Fibroblast of lung (primary cell): ENCODE data around the gene RIC8B. TPM values are rescaled to one million over a fixed set of nuclear protein-coding genes. Genes with fewer than 3 reads are reported as not detected.

Source experiments
- DNase-seq, 2 donors: peaks; one replicate each; pipeline versions ENCODE4 v3.0.0 to v3.0.0-alpha.2; 2010; ENCODE audit warnings: low read depth in 2 of 2
- H2AFZ ChIP-seq: 2 replicates; pipeline ENCODE4 v1.5.1; 2012; ENCODE audit warnings: low read length, control low read depth, inconsistent platforms
- H3K27ac ChIP-seq: 2 replicates; pipeline ENCODE4 v1.5.1; 2011; ENCODE audit warnings: low read length, control low read depth; ENCODE audit not compliant: insufficient read depth
- H3K27me3 ChIP-seq: 2 replicates; pipeline ENCODE4 v1.5.1; 2011; ENCODE audit warnings: mild to moderate bottlenecking, low read length; ENCODE audit not compliant: control insufficient read depth, insufficient read depth
- H3K36me3 ChIP-seq: 2 replicates; pipeline ENCODE4 v1.5.1; 2011; ENCODE audit warnings: low read length; ENCODE audit not compliant: control insufficient read depth, insufficient read depth
- H3K4me1 ChIP-seq: 2 replicates; pipeline ENCODE4 v1.5.1; 2011; ENCODE audit warnings: low read length; ENCODE audit not compliant: control insufficient read depth, insufficient read depth; ENCODE audit errors: extremely low read depth
- H3K4me2 ChIP-seq: 2 replicates; pipeline ENCODE4 v1.5.1; 2011; ENCODE audit warnings: low read length, control low read depth; ENCODE audit not compliant: insufficient read depth; ENCODE audit errors: extremely low read depth
- H3K4me3 ChIP-seq, 4 experiments: fragments of 200-600 bp in 1 of 4; sonication (generic) in 1 of 4; replicated peaks in 1 of 4; 2 replicates each; pipeline ENCODE4 v1.5.1; 2011 to 2016; ENCODE audit warnings: low read length in 4 of 4, low read depth in 3 of 4, mild to moderate bottlenecking in 3 of 4, control low read depth in 2 of 4, inconsistent platforms in 1 of 4, mixed read lengths in 1 of 4; ENCODE audit not compliant: insufficient read depth in 1 of 4; ENCODE audit errors: control extremely low read depth in 1 of 4
- H3K79me2 ChIP-seq: 2 replicates; pipeline ENCODE4 v1.5.1; 2012; ENCODE audit warnings: mild to moderate bottlenecking, low read length, inconsistent platforms; ENCODE audit not compliant: control insufficient read depth, insufficient read depth
- H3K9ac ChIP-seq: 2 replicates; pipeline ENCODE4 v1.5.1; 2011; ENCODE audit warnings: mild to moderate bottlenecking, low read length, control low read depth; ENCODE audit not compliant: insufficient read depth
- H3K9me3 ChIP-seq: 2 replicates; pipeline ENCODE4 v1.5.1; 2012; ENCODE audit warnings: low read depth, low read length; ENCODE audit not compliant: control insufficient read depth, insufficient read depth
- H4K20me1 ChIP-seq: 2 replicates; pipeline ENCODE4 v1.5.1; 2011; ENCODE audit warnings: low read length; ENCODE audit not compliant: control insufficient read depth, insufficient read depth; ENCODE audit errors: extremely low read depth
- CTCF ChIP-seq, 2 donors: IDR thresholded peaks in 1 of 2; conservative IDR thresholded peaks in 1 of 2; 1 replicate in 1 of 2; 2 replicates in 1 of 2; pipeline ENCODE4 v1.5.1; 2011 to 2012; ENCODE audit warnings: low read length in 2 of 2, control low read depth in 1 of 2, inconsistent platforms in 1 of 2, low read depth in 1 of 2, mild to moderate bottlenecking in 1 of 2
- EZH2 ChIP-seq: IDR thresholded peaks from 2 replicates; pipeline ENCODE4 v1.5.1; 2012; ENCODE audit warnings: low read length, control low read depth, mild to moderate bottlenecking; ENCODE audit errors: missing control alignments
- polyA plus RNA-seq, 2 donors: library from polyadenylated mRNA; depleted of rRNA in 1 of 2; stranded (reverse) in 1 of 2; unstranded in 1 of 2; fragments of >200 nt; gene quantifications; 2 replicates each; pipeline ENCODE4 v1.2.1, GENCODE V29; 2011 to 2012; ENCODE audit warnings: missing spikeins in 1 of 2
- total RNA-seq: library from RNA; depleted of rRNA; stranded (reverse); fragments of >200 nt; gene quantifications from 2 replicates; pipeline ENCODE4 v1.2.1, GENCODE V29; 2014

RIC8B gene
- total and polyA plus RNA-seq, 2 donors (not counting 1 experiment from before 2014, with no cell fraction given): 9.2 to 11.6 TPM

GRCh38 chr12:106870116-106870515 is 95.6 kb downstream of the RIC8B start:
- no peaks in the 10 kb centered on the region for H3K36me3 ChIP-seq
- no peak overlapping the region for H3K9ac ChIP-seq
- peaks cover 2% of the 10 kb centered on the region for H3K4me1 ChIP-seq
- H3K79me2 ChIP-seq: no peaks in the 10 kb centered on the region
- no peaks in the 10 kb centered on the region for H3K27me3 ChIP-seq
- H4K20me1 ChIP-seq: no peaks in the 10 kb centered on the region
- H3K4me2 ChIP-seq: no peak overlapping the region
- TF ChIP-seq EZH2 (no peak), CTCF (conservative IDR thresholded peaks at IDR 0.05 in 1 of 2, IDR thresholded peaks at IDR 0.05 in 1 of 2; ENCODE audit: low read depth in 1 of 2, low read length in 2 of 2) (no peak)
- DNase-seq: no peak
- H3K27ac ChIP-seq: no peak overlapping the region
- no peaks in the 10 kb centered on the region for H3K9me3 ChIP-seq
- no peak overlapping the region for H3K4me3 ChIP-seq
- no peak overlapping the region for H2AFZ ChIP-seq

GRCh38 chr12:106871477-106871876 is 97.0 kb downstream of the RIC8B start:
- Histone ChIP-seq H2AFZ (no peak overlapping the region), H3K9ac (no peak overlapping the region), H3K4me3 (no peak overlapping the region), H3K27me3 (no peaks in the 10 kb centered on the region), H3K27ac (no peak overlapping the region), H3K79me2 (no peaks in the 10 kb centered on the region), H3K9me3 (no peaks in the 10 kb centered on the region), H3K36me3 (no peaks in the 10 kb centered on the region), H4K20me1 (no peaks in the 10 kb centered on the region), H3K4me1 (peaks cover 2% of the 10 kb centered on the region), H3K4me2 (no peak overlapping the region)
- TF ChIP-seq CTCF (conservative IDR thresholded peaks at IDR 0.05 in 1 of 2, IDR thresholded peaks at IDR 0.05 in 1 of 2; ENCODE audit: low read depth in 1 of 2, low read length in 2 of 2) (no peak), EZH2 (no peak)
- peak in 1 of 2 donors; percentile 50 for DNase-seq

GRCh38 chr12:106873983-106874382 is 99.5 kb downstream of the RIC8B start:
- no peak overlapping the region for H3K9ac ChIP-seq
- H3K36me3 ChIP-seq: no peaks in the 10 kb centered on the region
- H3K9me3 ChIP-seq: no peaks in the 10 kb centered on the region
- TF ChIP-seq EZH2: no peak
- no peak for TF ChIP-seq CTCF (conservative IDR thresholded peaks at IDR 0.05 in 1 of 2, IDR thresholded peaks at IDR 0.05 in 1 of 2; ENCODE audit: low read depth in 1 of 2, low read length in 2 of 2)
- H3K4me2 ChIP-seq: no peak overlapping the region
- no peaks in the 10 kb centered on the region for H3K79me2 ChIP-seq
- H3K27ac ChIP-seq: no peak overlapping the region
- H3K27me3 ChIP-seq: no peaks in the 10 kb centered on the region
- H3K4me1 ChIP-seq: no peaks in the 10 kb centered on the region
- DNase-seq: no peak
- H2AFZ ChIP-seq: no peak overlapping the region
- no peak overlapping the region for H3K4me3 ChIP-seq
- H4K20me1 ChIP-seq: no peaks in the 10 kb centered on the region
